HepG2 (cell line): Measurements from ENCODE around the gene INTS3. TPM values are rescaled to one million over a fixed set of nuclear protein-coding genes. Genes with fewer than 3 reads are reported as not detected.

Experiments
- BCL6 ChIP-seq: IDR thresholded peaks from 2 replicates; pipeline ENCODE4 v1.6.1; 2016; ENCODE audit warnings: missing genetic modification reagents, missing compliant biosample characterization
- CBX2 ChIP-seq, 2 experiments: fragments of 200-600 bp in 1 of 2; sonication (generic); formaldehyde crosslinking in 1 of 2; IDR thresholded peaks; 2 replicates each; pipeline versions ENCODE4 v1.7.0 to v1.8.1; 2018 to 2022; ENCODE audit warnings: low read depth in 2 of 2, low read length in 1 of 2, mild to moderate bottlenecking in 1 of 2, missing genetic modification reagents in 1 of 2
- ELF1 ChIP-seq: sonication (generic); formaldehyde crosslinking; IDR thresholded peaks from 2 replicates; pipeline ENCODE4 v1.4.0; 2020; ENCODE audit warnings: missing genetic modification reagents
- HES4 ChIP-seq: sonication (generic); formaldehyde crosslinking; IDR thresholded peaks from 2 replicates; pipeline ENCODE4 v1.9.0; 2021; ENCODE audit warnings: mild to moderate bottlenecking, missing genetic modification reagents, borderline replicate concordance
- NFATC3 ChIP-seq: sonication (generic); formaldehyde crosslinking; IDR thresholded peaks from 2 replicates; pipeline ENCODE4 v1.5.1; 2020; ENCODE audit warnings: mild to moderate bottlenecking, missing genetic modification reagents
- PLRG1 ChIP-seq: fragments of 450-650 bp; conservative IDR thresholded peaks from 2 replicates; pipeline ENCODE4 v1.6.1; 2016
- SCMH1 ChIP-seq: sonication (generic); formaldehyde crosslinking; IDR thresholded peaks from 2 replicates; pipeline ENCODE4 v1.9.0; 2021; ENCODE audit warnings: missing genetic modification reagents, mild to moderate bottlenecking, borderline replicate concordance
- TBL1XR1 ChIP-seq: fragments of 150-350 bp; IDR thresholded peaks from 2 replicates; pipeline ENCODE4 v1.6.1; 2014; ENCODE audit warnings: borderline replicate concordance, low read length; ENCODE audit not compliant: partially characterized antibody
- ZBTB20 ChIP-seq: sonication (generic); formaldehyde crosslinking; IDR thresholded peaks from 2 replicates; pipeline ENCODE4 v1.8.1; 2023; ENCODE audit warnings: missing genetic modification reagents, low read depth, mild to moderate bottlenecking, borderline replicate concordance
- ZFP36 ChIP-seq: fragments of 150-350 bp; IDR thresholded peaks from 2 replicates; pipeline ENCODE4 v1.6.1; 2018; ENCODE audit warnings: borderline replicate concordance, low read length, low read depth; ENCODE audit not compliant: partially characterized antibody
- ZNF256 ChIP-seq: sonication (generic); formaldehyde crosslinking; conservative IDR thresholded peaks from 2 replicates; pipeline ENCODE4 v1.4.0; 2020; ENCODE audit warnings: missing genetic modification reagents
- ZNF468 ChIP-seq: sonication (generic); formaldehyde crosslinking; IDR thresholded peaks from 2 replicates; pipeline ENCODE4 v1.8.0; 2022; ENCODE audit warnings: mild to moderate bottlenecking, moderate library complexity, missing genetic modification reagents
- ZNF569 ChIP-seq: sonication (generic); formaldehyde crosslinking; IDR thresholded peaks from 2 replicates; pipeline ENCODE4 v1.5.0; 2020; ENCODE audit warnings: mild to moderate bottlenecking, missing genetic modification reagents, moderate library complexity, borderline replicate concordance
- ZSCAN30 ChIP-seq: sonication (generic); formaldehyde crosslinking; IDR thresholded peaks from 2 replicates; pipeline ENCODE4 v1.5.0; 2020; ENCODE audit warnings: mild to moderate bottlenecking, missing genetic modification reagents
- polyA plus RNA-seq, 8 experiments: library from polyadenylated mRNA; depleted of rRNA in 3 of 8; stranded (reverse) in 7 of 8; unstranded in 1 of 8; fragments of >200 nt; fragmentation: Illumina TruSeq in 4 of 8; extraction: Trizol in 4 of 8; gene quantifications; 2 replicates each; pipeline versions ENCODE4 v1.2.1 to v1.2.3, GENCODE V29; 2011 to 2016; ENCODE audit warnings: low read depth in 4 of 8, missing spikeins in 1 of 8, mixed read lengths in 1 of 8; ENCODE audit not compliant: insufficient read depth in 1 of 8
- total RNA-seq, 5 experiments: library from RNA; depleted of rRNA; stranded (reverse); fragments of >200 nt; fragmentation: Illumina TruSeq; extraction: Trizol; gene quantifications; 2 replicates each; pipeline ENCODE4 v1.2.3, GENCODE V29; 2016; ENCODE audit warnings: low read depth in 1 of 5
- TF ChIP-seq, protein P1 (sequence below): sonication (generic); formaldehyde crosslinking; IDR thresholded peaks from 2 replicates; pipeline ENCODE4 v1.5.0; 2020; ENCODE audit warnings: missing genetic modification reagents
- TF ChIP-seq, protein P2 (sequence below): sonication (generic); formaldehyde crosslinking; IDR thresholded peaks from 2 replicates; pipeline ENCODE4 v1.4.0; 2020; ENCODE audit warnings: mild to moderate bottlenecking, missing genetic modification reagents
- TF ChIP-seq, protein P3 (sequence below): sonication (generic); formaldehyde crosslinking; IDR thresholded peaks from 2 replicates; pipeline ENCODE4 v1.5.1; 2020; ENCODE audit warnings: mild to moderate bottlenecking, missing genetic modification reagents, moderate library complexity
- TF ChIP-seq, protein P4 (sequence below): sonication (generic); formaldehyde crosslinking; IDR thresholded peaks from 2 replicates; pipeline ENCODE4 v1.4.0; 2020; ENCODE audit warnings: missing genetic modification reagents, mild to moderate bottlenecking, borderline replicate concordance
- TF ChIP-seq, protein P5 (sequence below): sonication (generic); formaldehyde crosslinking; IDR thresholded peaks from 2 replicates; pipeline ENCODE4 v1.8.0; 2022; ENCODE audit warnings: mild to moderate bottlenecking, missing genetic modification reagents, moderate library complexity

The INTS3 gene
- total and polyA plus RNA-seq, 2 of the 13 experiments (the other 11 are each of a cell fraction or from before 2014, with no cell fraction given), result 17.2 to 27.2 TPM

DNA sequence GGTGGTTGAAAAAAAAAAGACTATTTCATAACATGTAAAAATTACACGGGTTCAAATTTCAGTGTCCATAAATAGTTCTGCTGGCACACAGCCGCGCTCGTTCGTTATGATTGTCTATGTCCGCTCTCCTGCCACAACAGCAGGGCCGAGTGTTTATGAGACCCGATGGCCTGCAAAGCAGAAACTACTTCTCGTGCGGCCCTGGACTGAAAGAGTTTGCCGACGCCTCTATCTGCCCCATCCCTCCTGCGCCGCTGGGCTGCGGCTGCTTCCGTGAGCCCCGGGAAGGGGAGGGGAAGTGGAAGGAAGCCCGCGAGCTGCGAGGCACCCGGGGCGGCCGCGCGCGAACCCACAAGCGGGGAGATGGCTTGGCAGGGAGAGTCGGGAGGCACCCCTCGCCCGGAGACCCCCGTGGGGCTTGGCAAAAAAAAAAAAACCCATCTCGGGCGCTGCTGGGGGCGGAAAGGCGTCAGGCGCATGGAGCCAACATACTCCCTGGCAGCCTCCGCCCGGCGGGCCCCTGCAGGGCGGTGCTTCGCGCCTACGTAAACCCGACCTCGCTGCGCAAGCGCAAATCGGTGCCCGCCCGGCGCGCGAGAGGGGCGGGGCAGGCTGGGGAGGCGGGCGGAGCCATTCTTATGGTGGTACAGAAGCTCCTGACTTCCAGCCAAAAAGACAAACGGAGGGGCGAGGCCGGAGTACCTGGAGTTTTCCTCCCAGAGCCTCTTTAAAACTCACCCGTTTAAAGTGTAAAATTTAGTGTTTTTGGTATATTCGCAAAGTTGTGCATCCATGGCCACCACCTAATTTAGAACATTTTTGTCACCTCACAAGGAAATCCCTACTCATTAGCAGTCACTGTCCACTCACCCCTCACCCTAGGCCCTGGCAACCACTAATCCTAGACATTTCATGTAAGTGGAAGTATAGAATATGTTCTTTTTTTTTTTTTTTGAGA lies 55.7 kb downstream of the INTS3 start (continued):
- TF ChIP-seq, protein P1, sequence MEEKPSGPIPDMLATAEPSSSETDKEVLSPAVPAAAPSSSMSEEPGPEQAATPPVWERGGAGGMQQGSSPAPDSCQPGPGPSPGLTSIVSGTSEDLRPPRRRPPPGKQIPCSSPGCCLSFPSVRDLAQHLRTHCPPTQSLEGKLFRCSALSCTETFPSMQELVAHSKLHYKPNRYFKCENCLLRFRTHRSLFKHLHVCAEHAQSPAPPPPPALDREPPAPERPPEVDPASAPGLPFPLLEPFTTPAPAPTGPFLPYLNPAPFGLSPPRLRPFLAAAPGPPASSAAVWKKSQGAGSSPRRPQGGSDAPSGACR (CRISPR knock-in tag), result peak; percentile 85; the same call in 1 of the 2 replicates
- TF ChIP-seq NFATC3 (peak; percentile 91; the same call in 1 of the 2 replicates), ZNF468 (CRISPR knock-in tag) (no peak), ZNF569 (no peak; the same call in 1 of the 2 replicates), ZSCAN30 (CRISPR knock-in tag) (no peak), SCMH1 (CRISPR knock-in tag) (no peak), ELF1 (peak; percentile 73), PLRG1 (no peak), TBL1XR1 (no peak), ZBTB20 (CRISPR knock-in tag) (peak; percentile 54; the same call in 1 of the 2 replicates), CBX2 (IDR thresholded peaks at IDR 0.05; ENCODE audit: low read depth, low read length) (no peak), CBX2 (CRISPR knock-in tag; IDR thresholded peaks at IDR 0.05; ENCODE audit: low read depth) (no peak; the same call in 1 of the 2 replicates), BCL6 (CRISPR knock-in tag) (peak; percentile 36), ZFP36 (no peak), HES4 (CRISPR knock-in tag) (peak; percentile 60; the same call in 1 of the 2 replicates), ZNF256 (peak; percentile 86; the same call in 1 of the 2 replicates)
- TF ChIP-seq, protein P2, sequence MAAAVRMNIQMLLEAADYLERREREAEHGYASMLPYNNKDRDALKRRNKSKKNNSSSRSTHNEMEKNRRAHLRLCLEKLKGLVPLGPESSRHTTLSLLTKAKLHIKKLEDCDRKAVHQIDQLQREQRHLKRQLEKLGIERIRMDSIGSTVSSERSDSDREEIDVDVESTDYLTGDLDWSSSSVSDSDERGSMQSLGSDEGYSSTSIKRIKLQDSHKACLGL (CRISPR knock-in tag), result no peak; the same call in none of the 2 replicates
- TF ChIP-seq, protein P3, sequence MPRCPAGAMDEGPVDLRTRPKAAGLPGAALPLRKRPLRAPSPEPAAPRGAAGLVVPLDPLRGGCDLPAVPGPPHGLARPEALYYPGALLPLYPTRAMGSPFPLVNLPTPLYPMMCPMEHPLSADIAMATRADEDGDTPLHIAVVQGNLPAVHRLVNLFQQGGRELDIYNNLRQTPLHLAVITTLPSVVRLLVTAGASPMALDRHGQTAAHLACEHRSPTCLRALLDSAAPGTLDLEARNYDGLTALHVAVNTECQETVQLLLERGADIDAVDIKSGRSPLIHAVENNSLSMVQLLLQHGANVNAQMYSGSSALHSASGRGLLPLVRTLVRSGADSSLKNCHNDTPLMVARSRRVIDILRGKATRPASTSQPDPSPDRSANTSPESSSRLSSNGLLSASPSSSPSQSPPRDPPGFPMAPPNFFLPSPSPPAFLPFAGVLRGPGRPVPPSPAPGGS (CRISPR knock-in tag), result peak; percentile 89; the same call in 1 of the 2 replicates
- TF ChIP-seq, protein P4, sequence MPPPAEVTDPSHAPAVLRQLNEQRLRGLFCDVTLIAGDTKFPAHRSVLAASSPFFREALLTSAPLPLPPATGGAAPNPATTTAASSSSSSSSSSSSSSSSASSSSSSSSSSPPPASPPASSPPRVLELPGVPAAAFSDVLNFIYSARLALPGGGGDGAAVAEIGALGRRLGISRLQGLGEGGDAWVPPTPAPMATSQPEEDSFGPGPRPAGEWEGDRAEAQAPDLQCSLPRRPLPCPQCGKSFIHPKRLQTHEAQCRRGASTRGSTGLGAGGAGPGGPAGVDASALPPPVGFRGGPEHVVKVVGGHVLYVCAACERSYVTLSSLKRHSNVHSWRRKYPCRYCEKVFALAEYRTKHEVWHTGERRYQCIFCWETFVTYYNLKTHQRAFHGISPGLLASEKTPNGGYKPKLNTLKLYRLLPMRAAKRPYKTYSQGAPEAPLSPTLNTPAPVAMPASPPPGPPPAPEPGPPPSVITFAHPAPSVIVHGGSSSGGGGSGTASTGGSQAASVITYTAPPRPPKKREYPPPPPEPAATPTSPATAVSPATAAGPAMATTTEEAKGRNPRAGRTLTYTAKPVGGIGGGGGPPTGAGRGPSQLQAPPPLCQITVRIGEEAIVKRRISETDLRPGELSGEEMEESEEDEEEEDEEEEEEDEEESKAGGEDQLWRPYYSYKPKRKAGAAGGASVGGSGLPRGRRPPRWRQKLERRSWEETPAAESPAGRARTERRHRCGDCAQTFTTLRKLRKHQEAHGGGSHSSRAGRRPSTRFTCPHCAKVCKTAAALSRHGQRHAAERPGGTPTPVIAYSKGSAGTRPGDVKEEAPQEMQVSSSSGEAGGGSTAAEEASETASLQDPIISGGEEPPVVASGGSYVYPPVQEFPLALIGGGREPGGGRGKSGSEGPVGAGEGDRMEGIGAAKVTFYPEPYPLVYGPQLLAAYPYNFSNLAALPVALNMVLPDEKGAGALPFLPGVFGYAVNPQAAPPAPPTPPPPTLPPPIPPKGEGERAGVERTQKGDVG (CRISPR knock-in tag), result no peak
- TF ChIP-seq, protein P5, sequence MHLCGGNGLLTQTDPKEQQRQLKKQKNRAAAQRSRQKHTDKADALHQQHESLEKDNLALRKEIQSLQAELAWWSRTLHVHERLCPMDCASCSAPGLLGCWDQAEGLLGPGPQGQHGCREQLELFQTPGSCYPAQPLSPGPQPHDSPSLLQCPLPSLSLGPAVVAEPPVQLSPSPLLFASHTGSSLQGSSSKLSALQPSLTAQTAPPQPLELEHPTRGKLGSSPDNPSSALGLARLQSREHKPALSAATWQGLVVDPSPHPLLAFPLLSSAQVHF, result 0 out of 2 replicates have a peak, but pooled peaks have one; percentile 52
